GM18861 (cell line): Measurements from ENCODE around the gene ARRDC3.
A peak's percentile ranks its signal among the peaks of the same experiment; 100 is the strongest.
"Not testable (repeated sequence)": the region's sequence is repeated elsewhere in the genome, so short reads cannot be mapped to it uniquely, and the experiment has no call there.

Experiments
- ATAC-seq: cut with Tn5 transposase; IDR thresholded peaks from one replicate; pipeline ENCODE4 v1.9.1; 2021; ENCODE audit not compliant: unreplicated experiment

Gene ARRDC3, protein sequence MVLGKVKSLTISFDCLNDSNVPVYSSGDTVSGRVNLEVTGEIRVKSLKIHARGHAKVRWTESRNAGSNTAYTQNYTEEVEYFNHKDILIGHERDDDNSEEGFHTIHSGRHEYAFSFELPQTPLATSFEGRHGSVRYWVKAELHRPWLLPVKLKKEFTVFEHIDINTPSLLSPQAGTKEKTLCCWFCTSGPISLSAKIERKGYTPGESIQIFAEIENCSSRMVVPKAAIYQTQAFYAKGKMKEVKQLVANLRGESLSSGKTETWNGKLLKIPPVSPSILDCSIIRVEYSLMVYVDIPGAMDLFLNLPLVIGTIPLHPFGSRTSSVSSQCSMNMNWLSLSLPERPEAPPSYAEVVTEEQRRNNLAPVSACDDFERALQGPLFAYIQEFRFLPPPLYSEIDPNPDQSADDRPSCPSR

DNA sequence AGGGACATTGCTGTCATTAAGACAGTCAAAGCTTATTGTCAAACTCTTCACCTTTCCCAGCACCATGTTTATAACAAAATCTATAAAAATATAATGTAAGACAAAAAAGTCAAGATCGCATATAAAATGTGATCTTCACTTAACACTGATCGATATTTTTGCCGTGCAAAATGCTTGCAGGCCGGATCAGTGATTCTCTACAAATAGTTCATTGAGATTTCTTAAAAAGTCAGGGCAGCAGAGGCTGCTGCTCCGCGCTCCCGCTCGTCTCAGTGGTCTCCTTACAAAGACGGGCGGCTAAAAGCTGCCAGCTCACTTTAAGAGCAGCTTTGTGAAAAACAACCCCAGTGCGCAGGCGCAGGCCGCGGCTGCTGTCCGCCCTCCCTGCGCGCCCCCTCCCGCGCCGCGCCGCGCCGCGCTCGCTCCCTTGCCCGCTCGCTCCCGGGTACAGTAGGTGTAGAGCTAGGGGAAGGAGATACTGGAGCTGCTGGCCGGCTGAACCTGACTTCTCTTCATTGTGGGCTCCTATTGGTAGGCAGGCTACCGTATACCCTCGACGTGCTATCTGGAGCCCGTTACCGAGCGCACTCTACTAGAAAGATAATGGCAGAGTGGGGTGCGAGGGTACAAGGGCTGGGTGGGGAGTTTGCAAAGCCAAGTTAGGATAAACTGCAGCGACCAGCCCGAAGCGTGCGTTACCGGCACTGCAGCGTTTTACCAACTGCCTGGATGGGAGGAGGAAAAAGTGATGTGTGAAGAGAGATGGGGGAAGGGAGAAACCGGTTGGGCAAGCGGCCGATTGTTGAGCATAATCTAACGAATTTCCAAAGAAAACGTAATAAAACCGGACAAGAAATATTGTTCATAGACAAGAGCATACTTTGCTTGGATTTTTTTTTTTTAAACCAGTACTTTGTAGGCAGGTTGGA, at the start of gene ARRDC3:
ARRDC3 (minus strand) TSS at position 291 of the 929 bp plus-strand sequence; CDS start at position 66, 225 bp downstream.
- peak; percentile 49 for ATAC-seq

DNA sequence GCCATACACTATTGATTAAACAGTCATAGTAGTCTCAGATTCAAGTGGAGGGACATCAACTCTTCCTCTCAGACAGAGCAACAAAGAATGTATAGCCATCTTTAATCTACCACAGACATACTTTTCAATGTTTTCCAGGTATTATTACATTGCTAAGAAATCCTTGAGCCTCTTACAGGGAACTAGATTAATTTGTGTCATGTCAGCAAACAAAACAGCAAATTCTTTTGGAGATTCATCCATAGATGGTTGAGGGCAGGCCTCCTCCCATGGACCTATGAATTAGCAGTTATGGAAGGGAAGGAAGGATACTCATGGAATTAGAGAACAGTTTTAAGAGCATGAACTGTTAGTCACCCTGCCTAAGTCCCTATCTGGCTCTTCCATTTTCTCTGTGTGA, 47.8 kb upstream of the ARRDC3 start:
- ATAC-seq, result no peak

DNA sequence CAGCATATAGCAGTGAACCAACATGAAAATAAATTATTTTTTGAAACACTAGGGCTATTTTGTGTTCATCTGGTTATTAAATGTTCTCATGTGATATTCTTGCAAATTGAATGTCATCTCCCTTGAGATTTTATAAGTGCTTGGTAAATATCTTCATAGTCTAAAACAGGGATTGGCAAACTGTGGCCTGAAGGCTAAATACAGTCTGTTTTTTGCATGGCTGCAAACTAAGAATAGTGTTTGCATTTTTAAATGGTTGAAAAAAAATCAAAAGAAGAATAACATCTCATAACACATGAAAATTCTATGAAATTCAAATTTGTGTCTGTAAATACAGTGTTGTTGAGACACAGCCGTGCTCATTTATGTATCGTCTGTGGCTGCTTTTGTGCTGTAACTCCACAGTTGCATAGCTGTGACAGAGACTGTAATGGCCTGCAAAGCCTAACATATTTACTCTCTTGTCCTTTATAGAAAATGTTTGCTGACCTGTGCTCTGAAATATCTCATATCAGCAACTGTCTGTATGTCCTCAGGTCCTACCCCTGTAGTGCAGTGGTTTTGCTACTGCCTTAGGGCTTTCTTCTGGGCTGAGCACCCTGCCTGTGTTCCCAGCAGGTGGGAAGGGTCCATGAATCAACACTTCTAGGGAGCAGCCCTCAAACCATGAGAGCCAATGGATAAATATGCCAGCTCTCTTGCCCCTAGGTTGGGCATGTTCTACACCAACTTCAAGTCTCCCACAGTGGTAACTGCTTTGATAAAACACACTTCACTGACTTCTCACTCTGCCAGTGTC, 41.7 kb upstream of the ARRDC3 start:
- no peak for ATAC-seq

DNA sequence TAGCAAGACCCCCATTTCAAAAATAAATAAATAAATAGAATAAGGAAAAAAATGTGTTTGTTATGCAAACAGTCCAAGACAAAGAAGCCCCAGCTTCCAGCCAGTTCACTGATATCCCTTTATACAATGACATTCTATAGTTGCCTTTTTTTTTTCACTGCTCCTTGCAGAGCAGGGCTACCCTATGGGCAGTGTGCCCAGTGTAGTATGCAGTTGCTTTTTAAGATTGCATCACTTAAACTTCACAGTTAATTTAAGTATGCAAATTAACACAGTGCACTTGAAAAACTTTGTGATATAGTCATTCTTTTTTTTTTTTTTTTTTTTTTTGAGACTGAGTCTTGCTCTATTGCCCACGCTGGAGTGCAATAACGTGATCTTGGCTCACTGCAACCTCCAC, 40.8 kb upstream of the ARRDC3 start:
- no peak for ATAC-seq

DNA sequence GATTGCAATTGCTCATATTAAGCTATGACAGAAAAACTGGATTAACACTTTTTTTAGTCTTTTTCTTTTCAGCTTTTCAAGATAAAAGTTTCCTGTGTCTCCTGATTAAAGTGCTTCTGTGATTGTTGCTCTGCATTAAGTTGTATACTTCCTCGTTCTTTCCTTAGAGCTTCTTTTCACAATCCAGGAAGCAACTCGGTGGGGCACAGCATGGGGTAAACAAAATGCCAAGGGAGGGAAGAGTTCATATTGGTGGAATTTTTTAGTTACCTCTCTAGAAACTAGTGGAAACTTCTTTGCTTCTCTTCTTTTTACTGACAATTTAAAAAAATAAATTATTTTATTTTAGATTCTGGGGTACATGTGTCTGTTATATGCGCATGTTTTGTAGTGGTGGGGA, 37.8 kb upstream of the ARRDC3 start:
- ATAC-seq, result no peak

DNA sequence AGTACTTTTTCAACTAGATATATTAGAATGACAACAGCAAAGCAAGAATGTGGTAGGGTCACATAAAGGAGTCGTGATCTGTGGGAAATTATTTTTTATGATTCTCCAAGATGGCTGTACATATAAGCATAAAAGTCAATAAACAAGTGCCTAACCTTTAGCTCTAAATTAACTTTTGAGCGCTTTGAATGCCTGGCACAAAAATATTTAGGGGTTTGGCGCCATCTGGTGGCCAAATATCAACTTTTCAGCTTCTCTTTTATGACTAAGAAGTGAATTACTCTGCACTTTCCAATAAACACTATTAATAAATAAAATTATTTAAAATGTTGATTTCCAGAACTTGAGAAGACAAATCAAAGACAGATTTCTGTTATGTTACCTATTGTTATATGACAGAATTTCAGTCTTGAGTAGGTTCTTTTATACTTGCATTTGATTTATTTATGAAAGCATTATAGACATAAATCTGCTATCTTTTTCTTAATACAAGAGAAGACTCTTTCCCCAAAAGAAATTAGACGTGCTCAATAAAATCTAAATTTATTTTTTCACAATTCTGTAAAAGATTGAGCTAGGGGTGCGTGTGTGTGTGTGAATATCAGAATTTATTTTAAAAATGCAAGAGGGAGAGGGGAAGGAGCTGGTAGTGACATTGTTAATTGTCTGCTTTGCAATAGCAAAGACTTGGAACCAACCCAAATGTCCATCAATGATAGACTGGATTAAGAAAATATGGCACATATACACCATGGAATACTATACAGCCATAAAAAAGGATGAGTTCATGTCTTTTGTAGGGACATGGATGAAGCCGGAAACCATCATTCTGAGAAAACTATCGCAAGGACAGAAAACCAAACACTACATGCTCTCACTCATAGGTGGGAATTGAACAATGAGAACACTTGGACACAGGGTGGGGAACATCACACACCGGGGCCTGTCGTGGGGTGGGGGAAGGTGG, 36.7 kb upstream of the ARRDC3 start:
- ATAC-seq, result peak; percentile 73

DNA sequence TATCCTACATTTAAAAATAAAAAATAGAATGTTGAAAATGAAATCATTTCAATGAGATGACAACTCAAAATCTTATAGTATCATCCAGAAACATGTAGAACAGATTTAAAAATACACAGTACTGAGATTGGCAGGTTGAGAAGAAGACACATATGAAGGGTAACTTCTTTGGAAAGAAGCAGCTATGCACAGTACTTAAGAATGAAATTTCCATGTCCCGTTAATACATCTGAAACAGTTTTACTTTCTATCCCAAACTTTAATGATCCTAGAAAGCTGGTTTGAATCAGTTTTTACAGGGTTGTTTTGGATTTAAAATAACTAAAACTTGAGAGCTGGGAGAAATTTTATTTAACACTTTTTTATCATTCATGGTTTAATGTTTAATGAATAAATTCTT, 36.0 kb upstream of the ARRDC3 start:
- no peak for ATAC-seq

DNA sequence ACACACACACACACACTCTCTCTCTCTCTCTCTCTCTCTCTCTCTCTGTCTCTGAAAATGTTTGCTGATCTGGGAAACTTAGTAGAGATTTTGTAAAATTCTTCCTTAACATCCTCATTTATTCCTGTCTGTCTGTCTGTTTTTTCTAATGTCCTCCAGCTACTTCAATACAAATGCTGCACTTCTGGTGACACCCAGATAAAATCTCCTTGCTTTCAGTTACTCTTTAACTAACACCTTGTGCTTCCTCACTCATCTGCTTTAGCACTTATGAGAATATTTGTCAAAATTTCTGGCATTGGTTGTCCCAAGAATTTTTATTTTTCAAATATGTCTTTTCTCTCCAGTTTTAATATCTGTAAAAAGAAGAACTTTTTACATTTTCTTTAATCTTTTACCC, 35.0 kb upstream of the ARRDC3 start:
- no peak for ATAC-seq

DNA sequence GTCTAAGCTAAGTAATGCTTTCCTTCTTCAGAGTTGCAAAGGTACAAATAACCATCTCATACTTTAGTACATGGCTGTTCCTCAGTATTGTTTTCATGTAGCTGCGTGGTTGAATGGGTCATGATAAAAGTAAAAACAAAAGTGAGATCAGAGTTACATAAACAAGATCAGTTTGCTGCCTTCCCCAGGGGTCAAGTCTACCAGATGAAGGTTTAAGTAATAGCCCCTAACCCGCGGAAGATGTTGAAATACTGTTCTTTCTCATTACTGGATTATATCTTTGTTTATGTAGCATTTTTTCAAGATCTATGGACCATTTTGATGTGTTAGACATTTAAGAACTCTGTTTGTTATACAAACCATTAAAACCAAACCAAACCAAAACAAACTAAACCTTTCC, 34.1 kb upstream of the ARRDC3 start:
- no peak for ATAC-seq

DNA sequence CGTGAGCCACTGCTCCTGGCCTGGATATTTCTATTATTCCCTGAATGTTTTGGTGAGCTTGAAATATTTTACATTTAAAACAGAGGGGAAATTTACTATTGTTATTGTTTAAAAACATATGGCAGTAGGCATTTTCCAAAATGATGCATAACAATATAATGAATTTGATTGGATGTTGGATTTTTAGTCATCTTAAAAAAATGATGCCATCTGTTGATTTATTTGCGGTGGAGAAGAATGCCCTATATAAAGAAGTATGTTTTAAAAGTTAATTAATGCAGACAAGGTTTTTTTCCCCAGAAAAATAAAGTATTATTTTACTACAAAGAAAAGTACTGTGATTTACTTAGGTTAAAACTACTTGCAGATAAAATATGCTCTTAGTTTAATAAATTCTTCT, 33.4 kb upstream of the ARRDC3 start:
- no peak for ATAC-seq

DNA sequence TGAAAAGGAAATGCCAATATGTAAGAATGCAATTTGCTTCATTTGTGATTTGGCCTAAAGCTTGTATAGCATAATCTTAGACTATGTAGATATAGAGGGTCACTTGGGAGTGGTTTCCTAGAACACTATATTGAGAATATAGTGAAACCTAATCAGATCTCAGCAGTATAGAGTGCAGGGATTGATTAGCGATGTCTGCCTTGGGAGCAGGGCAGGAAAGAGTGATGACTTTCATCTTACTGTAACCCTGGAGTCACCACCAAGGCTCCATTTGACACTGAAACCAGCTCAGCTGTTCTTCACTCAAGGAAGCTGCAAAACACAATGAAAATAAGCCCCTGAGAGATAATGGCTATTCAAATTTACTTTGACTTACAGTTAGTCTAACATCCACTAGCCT, 26.2 kb upstream of the ARRDC3 start:
- ATAC-seq, result no peak

DNA sequence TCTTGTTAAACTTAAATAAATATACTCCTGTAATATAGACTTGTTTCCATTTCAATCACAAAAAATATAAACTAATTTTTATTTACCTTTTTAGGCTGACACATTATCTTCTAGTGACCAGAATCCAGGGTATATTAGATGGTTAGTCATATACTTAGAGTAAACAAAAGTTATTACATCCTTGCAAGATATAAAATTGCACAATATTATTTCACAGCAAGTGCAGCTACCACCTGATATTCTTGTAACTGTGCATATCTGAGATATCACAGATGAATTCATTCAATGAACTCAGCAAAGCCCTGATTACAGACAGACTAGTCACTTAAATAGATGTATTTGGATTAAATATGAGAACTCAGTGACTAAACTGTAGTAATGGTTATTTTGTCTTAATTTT, 25.6 kb upstream of the ARRDC3 start:
- ATAC-seq, result no peak

DNA sequence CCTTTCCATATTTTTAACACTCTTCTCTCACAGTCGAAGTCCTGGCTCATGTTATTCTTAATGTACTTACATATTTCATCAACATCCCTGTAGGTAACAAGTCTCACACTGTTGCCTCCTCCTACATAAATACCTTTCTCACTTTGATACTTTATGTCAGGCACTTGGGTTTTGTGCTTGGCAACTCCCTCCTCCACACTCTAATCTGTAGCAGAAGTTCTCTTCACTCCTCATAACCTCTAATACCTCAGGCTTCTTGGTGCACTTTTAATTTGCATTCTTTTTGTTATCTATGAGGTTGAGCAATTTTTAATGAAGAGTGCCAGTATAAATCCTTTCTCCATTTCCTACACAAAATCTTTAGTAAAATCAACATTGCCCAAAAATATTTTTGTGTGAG, 24.1 kb upstream of the ARRDC3 start:
- ATAC-seq, result no peak

DNA sequence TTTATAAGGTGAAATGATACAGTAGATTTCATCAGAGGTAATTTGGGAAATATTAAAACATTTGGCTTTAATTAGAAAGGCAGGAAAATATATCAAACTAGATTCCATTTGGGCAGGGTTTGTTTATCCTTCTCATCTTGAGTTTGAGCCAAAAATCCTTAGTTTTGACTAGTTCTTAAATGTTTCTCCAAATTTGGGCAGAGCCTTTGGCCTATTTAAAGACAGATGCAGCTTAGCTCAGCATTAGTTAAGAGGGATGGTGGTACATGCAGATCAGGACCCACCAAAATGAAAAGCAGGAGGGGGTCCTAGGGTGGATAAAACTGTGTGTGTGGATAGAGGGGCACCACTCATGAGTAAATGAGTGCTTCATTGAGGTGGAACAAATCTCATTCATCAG, 20.3 kb upstream of the ARRDC3 start:
- no peak for ATAC-seq

DNA sequence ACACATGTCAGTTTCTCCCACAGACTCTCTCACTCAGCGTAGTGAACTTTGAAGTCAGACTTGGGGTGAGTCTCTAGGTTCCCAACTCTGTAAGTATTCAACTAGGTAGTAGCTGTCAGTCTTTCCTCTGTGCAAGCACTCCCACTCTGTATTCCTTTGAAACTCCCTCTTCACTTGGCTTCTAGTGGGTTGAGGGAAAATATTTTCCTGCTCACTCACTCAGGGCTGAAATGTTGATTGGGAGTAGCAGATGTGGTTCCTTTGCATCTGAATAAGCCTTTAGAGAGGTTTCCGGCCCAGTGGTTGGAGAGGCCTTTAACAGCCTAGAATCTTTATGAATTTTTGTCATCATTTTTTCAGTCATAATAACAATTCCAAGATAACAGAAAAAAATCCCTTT, 18.1 kb upstream of the ARRDC3 start:
- ATAC-seq, result no peak

DNA sequence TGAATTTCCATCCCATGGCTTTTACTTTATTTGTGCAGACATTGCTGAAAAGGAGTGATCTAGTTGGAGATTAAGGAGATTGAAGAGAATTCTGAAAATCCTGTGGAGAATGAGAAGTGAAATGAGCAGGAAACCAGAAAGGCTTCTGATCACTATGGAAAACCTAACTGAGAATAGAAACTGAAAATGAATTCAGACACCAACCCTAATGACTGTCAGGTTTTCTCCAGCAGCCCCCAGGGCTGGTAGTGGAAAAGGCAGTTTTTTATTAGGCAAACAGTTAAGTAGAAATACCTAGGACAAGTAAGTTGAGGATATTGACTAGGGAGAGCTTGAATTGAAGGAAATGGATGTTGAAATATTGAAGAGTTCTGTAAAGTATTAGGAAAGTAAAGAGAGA, 14.7 kb upstream of the ARRDC3 start:
- peak; percentile 62 for ATAC-seq

DNA sequence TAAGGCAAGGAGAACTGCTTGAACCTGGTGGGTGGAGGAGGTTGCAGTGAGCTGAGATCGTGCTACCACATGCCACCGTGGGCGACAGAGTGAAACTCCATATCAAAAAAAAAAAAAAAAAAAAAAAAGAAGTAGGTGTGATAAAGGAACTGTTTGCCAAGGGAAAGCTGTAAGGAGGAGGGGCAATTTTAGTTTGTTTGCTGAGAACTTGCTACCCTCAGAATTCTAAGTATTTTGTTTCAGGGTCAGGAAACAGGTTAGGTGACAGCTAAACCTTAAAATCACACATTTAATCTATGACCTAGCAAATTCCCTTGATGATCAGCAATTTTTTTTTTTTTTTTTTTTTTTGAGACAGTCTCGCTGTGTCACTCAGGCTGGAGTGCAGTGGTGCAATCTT, 7.2 kb upstream of the ARRDC3 start:
- no peak for ATAC-seq

DNA sequence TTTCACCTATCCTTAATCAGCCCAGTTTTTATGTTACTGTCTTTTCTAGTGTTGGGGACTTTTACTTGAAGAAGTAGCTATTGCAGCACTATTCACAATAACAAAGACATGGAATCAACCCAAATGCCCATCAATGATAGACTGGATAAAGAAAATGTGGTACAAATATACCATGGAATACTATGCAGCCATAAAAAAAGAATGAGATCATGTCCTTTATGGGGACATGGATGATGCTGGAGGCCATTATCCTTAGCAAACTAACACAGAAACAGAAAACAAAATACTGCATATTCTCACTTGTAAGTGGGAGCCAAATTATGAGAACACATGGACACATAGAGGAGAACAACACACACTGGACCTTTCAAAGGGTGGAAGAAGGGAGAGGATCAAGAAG, 6.4 kb upstream of the ARRDC3 start:
- ATAC-seq, result not testable (repeated sequence)

DNA sequence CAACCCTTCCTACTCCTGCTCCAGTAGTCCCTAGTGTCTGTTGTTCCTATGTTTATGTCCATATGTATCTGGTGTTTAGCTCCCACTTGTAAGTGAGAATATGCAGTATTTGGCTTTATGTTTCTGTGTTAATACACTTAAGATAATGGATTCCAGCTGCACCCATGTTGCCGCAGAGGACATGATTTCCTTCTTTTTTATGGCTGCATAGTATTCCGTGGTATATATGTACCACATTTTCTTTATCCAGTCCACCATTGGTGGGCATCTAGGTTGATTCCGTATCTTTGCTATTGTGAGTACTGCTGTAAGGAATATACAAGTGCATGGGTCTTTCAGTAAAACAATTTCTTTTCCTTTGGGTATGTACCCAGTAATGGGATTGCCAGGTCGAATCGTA, 5.2 kb upstream of the ARRDC3 start:
- ATAC-seq, result no peak

DNA sequence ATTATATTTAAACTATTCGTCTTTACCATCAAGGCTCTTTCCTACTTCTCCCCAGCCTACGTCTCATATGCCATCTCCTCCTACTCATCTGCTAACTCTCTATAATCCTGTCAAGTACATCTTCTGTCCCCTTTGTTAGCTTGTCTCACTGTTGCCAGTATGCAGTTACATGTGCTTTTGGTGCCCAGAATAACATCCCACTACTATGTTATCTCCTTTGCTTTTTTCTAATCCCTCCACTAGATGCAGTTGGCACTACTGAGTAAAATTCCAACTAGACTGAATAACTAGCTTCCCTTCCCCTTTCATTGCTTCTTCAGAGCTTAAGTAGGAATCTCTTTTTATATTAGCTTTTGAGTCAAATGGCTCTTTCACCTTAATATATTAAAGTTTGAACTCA, 3.0 kb upstream of the ARRDC3 start:
- no peak for ATAC-seq
